Measurements from ENCODE around the gene CSTA. TPM values are rescaled to one million over a fixed set of nuclear protein-coding genes. Genes with fewer than 3 reads are reported as not detected.

CSTA gene
- total RNA-seq, 2 experiments from 2014 or later, result 0.22 TPM; not detected in 1

DNA sequence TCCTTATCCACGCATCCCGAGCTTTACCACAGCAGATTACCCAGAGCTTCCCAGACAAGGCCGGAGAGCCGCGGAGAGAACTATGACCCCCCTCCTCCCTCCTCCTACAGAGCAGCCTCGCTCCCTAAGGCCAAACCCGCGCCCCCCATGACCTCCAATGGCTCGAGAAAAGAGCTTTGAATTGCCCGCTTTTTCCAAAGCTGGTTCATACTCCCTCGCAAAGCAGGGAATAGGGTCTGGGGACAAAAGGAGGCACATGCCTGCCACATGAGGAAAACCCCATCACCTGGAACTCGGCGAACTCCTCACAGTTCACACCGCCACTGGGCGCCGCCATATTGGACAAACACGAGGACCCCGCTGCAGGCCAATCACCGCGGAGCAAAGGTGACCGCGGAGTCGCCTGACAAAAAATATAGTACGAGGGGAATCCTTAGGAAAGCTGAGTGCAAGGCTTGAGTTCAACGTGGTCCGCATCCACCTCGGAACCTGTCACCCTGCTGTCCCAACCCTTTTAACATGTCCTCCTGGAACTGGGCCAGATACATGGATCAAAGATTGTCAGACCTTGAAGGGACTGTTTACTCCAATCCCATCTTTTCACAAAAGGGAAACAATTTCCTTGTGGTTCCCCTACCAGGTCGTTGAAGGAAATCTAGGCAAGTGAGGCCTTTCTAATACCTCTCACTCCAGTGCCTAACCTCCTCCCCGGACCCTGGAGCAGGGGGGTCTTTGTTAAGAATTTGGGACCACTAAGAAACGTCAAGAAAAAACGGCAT, 58.0 kb downstream of the CSTA start, which contains the start of gene MIX23:
Gene MIX23 (minus strand): TSS at position 344 of the 779 bp plus-strand sequence. CDS start 7 bp downstream, at position 337.
- Histone ChIP-seq H3K4me3 (ENCODE audit: low read depth, low read length, poor library complexity, severe bottlenecking) (peak within 1 kb of the TSS; percentile 83), H2AFZ (ENCODE audit: low read length) (peak within 1 kb of the TSS; percentile 91), H3K4me2 (ENCODE audit: low read length) (peak within 1 kb of the TSS; percentile 98), H3K4me1 (ENCODE audit: insufficient read depth, low read length, poor library complexity, severe bottlenecking) (peaks cover 48% of the 10 kb centered on the region), H3K36me3 (ENCODE audit: insufficient read depth, low read length) (peaks cover 50% of the 10 kb centered on the region), H4K20me1 (ENCODE audit: insufficient read depth, low read length) (peaks cover 4% of the 10 kb centered on the region; the same call in 1 of the 2 replicates), H3K9me2 (ENCODE audit: insufficient read depth, low read length) (no peaks in the 10 kb centered on the region), H3K9me3 (ENCODE audit: low read length) (no peaks in the 10 kb centered on the region), H3K27ac (ENCODE audit: low read depth, low read length, poor library complexity, severe bottlenecking) (peak within 1 kb of the TSS; percentile 74), H3K79me2 (ENCODE audit: insufficient read depth, low read depth, low read length) (peaks cover 70% of the 10 kb centered on the region)
- TF ChIP-seq EZH2phosphoT487 (IDR thresholded peaks at IDR 0.05; ENCODE audit: borderline replicate concordance, low read depth, low read length) (no peak), CTCF (conservative IDR thresholded peaks at IDR 0.05; ENCODE audit: low read length) (no peak)
- intact Hi-C loops (cut with micrococcal nuclease; ENCODE audit: unreplicated experiment), result loop anchor here (1.0 to 10.0 kb wide), 4 partner anchors 129 to 837 kb away; partner anchors contain the start of genes KPNA1 and SEC22A
- CTCF ChIA-PET (ENCODE audit: unreplicated experiment), result no interaction called here
- peak; percentile 88 for DNase-seq (ENCODE audit: low spot score)
- BruUV-seq (replicated peaks), result no TSS peak
- POLR2A ChIA-PET, result interaction anchor here (0.5 to 4.1 kb wide), 9 partner anchors 11 to 436 kb away, joined by 3 to 44 read pairs (median 3); partner anchors contain the start of gene WDR5B

- CTCF ChIA-PET (ENCODE audit: unreplicated experiment), result interaction anchor here (1.0 to 1.3 kb wide), 6 partner anchors 9 to 837 kb away, joined by 3 to 8 read pairs (median 4); partner anchors contain the start of gene WDR5B
Observed at GRCh38 chr3:122383771-122384697, 59.0 kb downstream of the CSTA start, which contains the start of gene FAM162A. Gene FAM162A, plus strand, starts transcription at chr3:122384182. Its CDS starts 84 bp downstream, at chr3:122384266.

More at GRCh38 chr3:122383771-122384697, 59.0 kb downstream of the CSTA start, which contains the start of gene FAM162A:
- peaks cover 47% of the 10 kb centered on the region for H3K4me1 ChIP-seq (ENCODE audit: insufficient read depth, low read length, poor library complexity, severe bottlenecking)
- DNase-seq (ENCODE audit: low spot score), result peak; percentile 96
- peak within 1 kb of the TSS; percentile 83 for H3K4me3 ChIP-seq (ENCODE audit: low read depth, low read length, poor library complexity, severe bottlenecking)
- H3K79me2 ChIP-seq (ENCODE audit: insufficient read depth, low read depth, low read length), result peaks cover 61% of the 10 kb centered on the region
- intact Hi-C loops (cut with micrococcal nuclease; ENCODE audit: unreplicated experiment), result loop anchor here (1.0 to 10.0 kb wide), 5 partner anchors 32 to 838 kb away; partner anchors contain the start of genes KPNA1, SEC22A and WDR5B
- POLR2A ChIA-PET, result interaction anchor here (0.5 to 4.1 kb wide), 23 partner anchors 9 to 580 kb away, joined by 3 to 44 read pairs (median 4); partner anchors contain the start of genes KPNA1, PARP14 and WDR5B
- H3K9me2 ChIP-seq (ENCODE audit: insufficient read depth, low read length), result no peaks in the 10 kb centered on the region
- H3K27ac ChIP-seq (ENCODE audit: low read depth, low read length, poor library complexity, severe bottlenecking), result peak within 1 kb of the TSS; percentile 74
- TF ChIP-seq CTCF (conservative IDR thresholded peaks at IDR 0.05; ENCODE audit: low read length) (peak; percentile 80), EZH2phosphoT487 (IDR thresholded peaks at IDR 0.05; ENCODE audit: borderline replicate concordance, low read depth, low read length) (no peak)
- peaks cover 40% of the 10 kb centered on the region for H3K36me3 ChIP-seq (ENCODE audit: insufficient read depth, low read length)
- no TSS peak for BruUV-seq (replicated peaks)
- H3K4me2 ChIP-seq (ENCODE audit: low read length), result peak within 1 kb of the TSS; percentile 98
- peaks cover 4% of the 10 kb centered on the region; the same call in 1 of the 2 replicates for H4K20me1 ChIP-seq (ENCODE audit: insufficient read depth, low read length)
- H3K9me3 ChIP-seq (ENCODE audit: low read length), result no peaks in the 10 kb centered on the region
- peak within 1 kb of the TSS; percentile 91 for H2AFZ ChIP-seq (ENCODE audit: low read length)

All from OCI-LY7 (cell line).